HG02885 (cell line): Measurements from ENCODE around the gene ALDH3B1.

Experiments
- ATAC-seq: cut with Tn5 transposase; IDR thresholded peaks from one replicate; pipeline ENCODE4 v1.9.1; 2021; ENCODE audit warnings: mild to moderate bottlenecking; ENCODE audit not compliant: unreplicated experiment, poor library complexity

Gene ALDH3B1

GRCh38 chr11:68056317-68057285 lies 46.5 kb downstream of the ALDH3B1 start:
- no peak for ATAC-seq

DNA sequence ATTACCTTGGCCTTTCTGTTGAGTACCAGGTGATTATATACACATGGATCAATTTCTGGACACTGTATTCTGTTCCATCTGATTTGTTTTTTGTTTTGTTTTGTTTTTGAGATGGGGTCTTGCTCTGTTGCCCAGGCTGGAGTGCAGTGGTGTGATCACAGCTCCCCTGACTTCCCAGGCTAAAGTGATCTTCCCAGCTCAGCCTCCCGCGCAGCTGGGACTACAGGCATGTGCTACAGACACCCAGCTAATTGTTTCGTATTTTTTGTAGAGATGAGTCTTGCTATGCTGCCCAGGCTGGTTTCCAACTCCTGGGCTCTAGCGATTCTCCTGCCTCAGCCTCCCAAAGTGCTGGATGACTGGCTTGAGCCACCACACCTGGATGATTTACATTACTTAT lies 47.7 kb downstream of the ALDH3B1 start:
- ATAC-seq = no peak

DNA sequence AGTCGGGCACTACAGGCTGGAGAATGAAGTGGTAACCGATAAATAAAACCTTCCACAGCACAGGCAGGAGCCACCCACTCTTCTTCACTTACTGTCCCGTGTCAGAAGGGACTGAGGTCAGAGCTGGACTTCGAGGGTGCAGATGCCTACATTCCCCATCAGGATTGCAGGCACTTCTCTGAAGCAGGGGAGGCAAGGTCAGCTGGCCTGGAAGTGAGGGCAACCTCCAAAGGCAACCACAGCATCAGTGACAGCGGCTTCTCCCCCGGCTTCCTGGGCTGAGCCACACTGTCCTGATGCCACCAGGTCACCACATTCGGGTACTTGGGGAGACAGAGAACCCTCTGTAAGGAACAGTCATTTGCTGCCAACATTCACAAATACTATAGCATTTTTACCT lies 51.4 kb downstream of the ALDH3B1 start:
- no peak for ATAC-seq

- ATAC-seq = no peak
Observed at GRCh38 chr11:68064926-68065325, 54.8 kb downstream of the ALDH3B1 start.

DNA sequence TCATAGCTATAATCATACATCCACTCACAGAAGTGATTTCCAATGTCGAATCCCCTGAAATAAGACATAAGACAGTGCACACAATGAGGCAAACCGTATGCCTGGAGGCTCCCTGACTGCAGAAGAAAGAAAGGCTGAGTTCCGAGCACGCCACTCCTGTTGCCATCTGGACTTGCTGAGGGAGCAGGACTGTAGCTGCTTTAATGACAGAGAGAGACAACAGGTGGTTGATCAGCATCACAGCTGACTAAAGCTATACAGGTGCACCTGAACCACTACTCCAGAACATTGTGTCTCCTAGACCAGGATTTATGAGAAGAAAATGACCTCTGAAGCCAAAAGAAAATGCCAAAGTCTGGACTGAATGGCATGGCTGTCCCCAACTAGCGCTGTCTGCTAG lies 55.7 kb downstream of the ALDH3B1 start:
- ATAC-seq = no peak

- ATAC-seq = no peak
Observed at GRCh38 chr11:68066742-68067141, 56.6 kb downstream of the ALDH3B1 start.

DNA sequence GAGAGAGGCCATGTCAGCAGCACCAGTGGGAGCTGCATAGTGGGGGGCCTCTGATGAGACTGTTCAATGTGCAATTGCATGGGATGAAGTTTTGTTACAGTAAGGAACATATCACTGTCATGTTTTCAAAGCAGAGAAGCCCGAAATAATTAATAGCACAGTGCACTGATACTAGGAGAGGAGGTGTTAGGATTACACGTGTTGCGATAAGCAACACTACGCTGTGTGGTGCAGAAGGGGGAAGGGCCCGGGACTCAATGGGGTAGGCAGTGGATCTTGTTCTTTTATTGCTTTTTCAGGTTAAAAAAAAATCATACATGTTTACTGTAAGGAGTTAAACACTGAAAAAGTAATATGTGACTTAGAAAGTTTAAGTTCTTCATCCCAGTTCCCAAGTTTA lies 57.9 kb downstream of the ALDH3B1 start:
- ATAC-seq = no peak

DNA sequence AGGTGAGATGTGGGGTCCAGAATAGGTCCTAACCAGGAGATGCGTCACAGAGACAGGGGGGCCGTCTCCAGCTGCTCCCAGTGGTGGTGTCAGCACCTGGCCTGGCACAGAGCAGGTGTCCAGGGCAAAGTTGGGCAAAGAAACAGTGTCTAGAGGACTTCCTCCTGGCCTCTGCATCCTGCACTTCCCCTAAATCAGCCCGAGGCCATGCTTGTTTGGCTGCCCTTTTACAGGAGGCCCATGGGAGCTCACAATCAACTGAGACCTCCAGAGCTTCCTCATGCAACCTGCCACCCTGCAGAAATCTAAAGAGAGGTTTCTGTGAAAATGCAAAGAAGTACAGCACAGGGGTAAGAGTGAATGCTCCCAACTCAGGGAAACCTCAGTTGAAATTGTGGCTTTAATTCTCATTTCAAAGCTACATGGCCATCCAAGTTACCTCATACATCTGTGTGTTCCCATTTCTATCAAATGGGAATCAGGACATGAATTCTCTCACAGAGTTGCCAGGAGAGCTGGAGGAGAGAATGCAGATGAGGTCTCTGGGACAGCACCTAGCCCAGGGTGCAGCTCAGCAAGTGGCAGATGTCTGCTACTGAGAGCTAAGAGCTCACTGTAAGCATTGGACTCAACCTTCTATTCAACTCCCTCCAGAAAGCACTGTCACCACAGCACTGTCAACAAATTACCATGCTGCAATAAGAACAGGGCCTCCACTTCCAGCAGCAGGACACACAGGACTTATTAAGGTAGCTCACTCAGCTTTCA lies 61.3 kb downstream of the ALDH3B1 start:
- no peak for ATAC-seq

DNA sequence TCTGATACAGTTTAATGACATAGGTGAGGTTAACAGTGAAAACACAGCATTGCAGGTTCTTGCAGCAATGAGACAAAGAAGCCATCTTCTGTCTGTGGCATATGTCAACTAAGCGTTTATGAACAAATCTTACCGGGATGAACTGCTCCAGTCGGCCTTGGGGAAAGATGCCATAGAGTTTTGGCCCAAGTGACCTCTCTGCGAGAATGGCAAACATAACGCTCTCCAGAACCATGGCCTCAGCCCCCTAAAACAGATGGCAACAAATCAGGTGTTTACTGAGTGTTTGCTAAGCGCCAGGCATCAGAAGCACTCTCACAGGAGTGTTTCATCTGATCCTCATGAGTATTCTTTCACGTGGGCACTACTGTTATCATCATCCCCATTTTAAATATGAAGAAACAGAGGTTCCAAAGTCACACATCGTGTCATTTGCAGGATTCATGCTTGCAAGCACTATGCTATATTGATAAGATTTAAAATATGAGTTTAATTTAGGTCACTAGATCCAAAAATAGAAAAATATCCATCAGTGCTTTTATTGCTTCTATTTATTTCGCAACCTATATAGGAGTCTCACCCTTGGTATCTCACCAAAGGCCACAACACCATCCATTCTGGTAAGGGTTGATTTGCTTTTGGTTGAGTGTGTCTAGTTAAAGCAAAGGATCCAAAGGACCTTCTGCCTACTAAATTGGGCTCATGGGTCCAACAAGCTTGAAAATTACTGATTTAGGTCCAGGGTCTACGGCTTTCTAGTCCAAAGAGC lies 64.6 kb downstream of the ALDH3B1 start:
- ATAC-seq = no peak

- ATAC-seq = no peak
Observed at GRCh38 chr11:68076371-68077042, 66.4 kb downstream of the ALDH3B1 start.

- ATAC-seq = no peak
Observed at GRCh38 chr11:68077617-68078582, 67.8 kb downstream of the ALDH3B1 start.
